GM06990 (cell line): ENCODE results near the gene CCDC149.
"Not testable (repeated sequence)": the region's sequence is repeated elsewhere in the genome, so short reads cannot be mapped to it uniquely, and the experiment has no call there.

ENCODE experiments used
- DNase-seq: peaks from one replicate; pipeline ENCODE4 v3.0.0-alpha.2; 2011; ENCODE audit not compliant: insufficient read length; ENCODE audit errors: extremely low read depth
- H3K27me3 ChIP-seq: replicated peaks from 2 replicates; pipeline ENCODE4 v1.6.0; 2011; ENCODE audit warnings: low read length; ENCODE audit not compliant: control insufficient read depth, insufficient read depth
- H3K36me3 ChIP-seq: 2 replicates; pipeline ENCODE4 v1.5.1; 2011; ENCODE audit warnings: low read length; ENCODE audit not compliant: control insufficient read depth, insufficient read depth
- H3K4me3 ChIP-seq: replicated peaks from 2 replicates; pipeline ENCODE4 v1.5.1; 2011; ENCODE audit warnings: low read depth, mild to moderate bottlenecking, control low read depth, low read length
- TF ChIP-seq, protein P1 (sequence below): IDR thresholded peaks from 2 replicates; pipeline ENCODE4 v1.5.1; 2011; ENCODE audit warnings: low read length, control low read depth, mild to moderate bottlenecking, inconsistent platforms; ENCODE audit not compliant: insufficient read depth, poor library complexity, severe bottlenecking

The CCDC149 gene

GRCh38 chr4:24917076-24917856 lies 4.4 kb upstream of the CCDC149 start:
- no peaks in the 10 kb centered on the region for H3K36me3 ChIP-seq
- no peak overlapping the region for H3K4me3 ChIP-seq
- no peak for DNase-seq
- H3K27me3 ChIP-seq = no peaks in the 10 kb centered on the region; the same call in 1 of the 2 replicates
- TF ChIP-seq, protein P1, sequence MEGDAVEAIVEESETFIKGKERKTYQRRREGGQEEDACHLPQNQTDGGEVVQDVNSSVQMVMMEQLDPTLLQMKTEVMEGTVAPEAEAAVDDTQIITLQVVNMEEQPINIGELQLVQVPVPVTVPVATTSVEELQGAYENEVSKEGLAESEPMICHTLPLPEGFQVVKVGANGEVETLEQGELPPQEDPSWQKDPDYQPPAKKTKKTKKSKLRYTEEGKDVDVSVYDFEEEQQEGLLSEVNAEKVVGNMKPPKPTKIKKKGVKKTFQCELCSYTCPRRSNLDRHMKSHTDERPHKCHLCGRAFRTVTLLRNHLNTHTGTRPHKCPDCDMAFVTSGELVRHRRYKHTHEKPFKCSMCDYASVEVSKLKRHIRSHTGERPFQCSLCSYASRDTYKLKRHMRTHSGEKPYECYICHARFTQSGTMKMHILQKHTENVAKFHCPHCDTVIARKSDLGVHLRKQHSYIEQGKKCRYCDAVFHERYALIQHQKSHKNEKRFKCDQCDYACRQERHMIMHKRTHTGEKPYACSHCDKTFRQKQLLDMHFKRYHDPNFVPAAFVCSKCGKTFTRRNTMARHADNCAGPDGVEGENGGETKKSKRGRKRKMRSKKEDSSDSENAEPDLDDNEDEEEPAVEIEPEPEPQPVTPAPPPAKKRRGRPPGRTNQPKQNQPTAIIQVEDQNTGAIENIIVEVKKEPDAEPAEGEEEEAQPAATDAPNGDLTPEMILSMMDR = no peak

- DNase-seq = no peak
- TF ChIP-seq, protein P1 = no peak
- no peak overlapping the region for H3K4me3 ChIP-seq
Observed at GRCh38 chr4:24915121-24915922, 2.5 kb upstream of the CCDC149 start.

DNA sequence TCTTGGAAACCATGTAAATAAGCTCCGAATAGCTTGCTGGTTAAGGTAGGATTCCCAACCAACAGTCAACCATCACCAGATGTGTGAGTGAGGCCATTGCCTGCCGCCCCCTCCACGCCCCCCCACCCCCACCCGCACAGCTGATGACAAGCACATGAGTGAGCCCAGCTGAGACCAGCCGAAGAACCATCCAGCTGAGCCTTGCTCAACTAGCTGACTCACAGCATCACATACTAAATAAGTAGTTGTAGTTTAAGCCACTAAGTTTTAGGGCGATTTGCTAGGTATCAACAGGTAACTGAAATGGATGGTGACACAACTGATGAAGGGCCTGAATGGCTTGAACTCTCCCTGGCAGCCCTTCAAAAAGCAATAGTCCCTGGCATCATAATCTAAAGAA lies 1.6 kb upstream of the CCDC149 start:
- Histone ChIP-seq H3K36me3 (no peaks in the 10 kb centered on the region), H3K27me3 (no peaks in the 10 kb centered on the region; the same call in 1 of the 2 replicates), H3K4me3 (no peak overlapping the region)
- DNase-seq = no peak
- TF ChIP-seq, protein P1 = no peak

More at GRCh38 chr4:24915121-24915922, 2.5 kb upstream of the CCDC149 start:
- Histone ChIP-seq H3K36me3 (no peaks in the 10 kb centered on the region), H3K27me3 (no peaks in the 10 kb centered on the region; the same call in 1 of the 2 replicates)

GRCh38 chr4:24913119-24913485 lies 260 bp upstream of the CCDC149 start:
- Histone ChIP-seq H3K4me3 (no peak overlapping the region), H3K36me3 (no peaks in the 10 kb centered on the region), H3K27me3 (no peaks in the 10 kb centered on the region; the same call in 1 of the 2 replicates)
- no peak for DNase-seq
- TF ChIP-seq, protein P1 = no peak

DNA sequence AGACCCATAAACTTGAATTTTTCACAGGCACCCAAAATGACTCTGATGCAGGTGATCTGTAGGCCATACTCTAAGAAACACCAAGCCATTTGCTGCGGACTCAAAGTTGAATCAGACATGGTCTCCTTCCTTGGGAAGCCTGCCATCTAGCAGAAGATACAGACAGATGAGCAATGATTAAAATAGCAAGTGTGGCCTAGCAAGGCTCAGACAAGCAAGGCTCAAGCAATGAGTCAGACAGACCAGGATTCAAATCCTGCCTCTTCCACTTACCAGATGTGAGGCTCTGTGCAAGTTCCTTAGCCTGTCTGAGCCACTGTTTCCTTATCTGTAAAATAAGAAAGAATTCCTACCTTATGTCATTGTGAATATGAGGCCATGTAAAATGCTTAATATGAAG lies 2.3 kb downstream of the CCDC149 start:
- DNase-seq = no peak
- TF ChIP-seq, protein P1 = no peak
- no peaks in the 10 kb centered on the region; the same call in 1 of the 2 replicates for H3K27me3 ChIP-seq
- H3K4me3 ChIP-seq = no peak overlapping the region
- H3K36me3 ChIP-seq = no peaks in the 10 kb centered on the region

- DNase-seq, H3K36me3 ChIP-seq, H3K4me3 ChIP-seq, H3K27me3 ChIP-seq: not testable (repeated sequence)
Observed at GRCh38 chr4:24909606-24910005, 3.2 kb downstream of the CCDC149 start.
